ENCODE measurements around the gene MACC1. TPM values are rescaled to one million over a fixed set of nuclear protein-coding genes. Genes with fewer than 3 reads are reported as not detected.

Gene MACC1
- total RNA-seq: 1 to 10 TPM in 3 of 4 donors, under 1 TPM in 1; 0.21 to 2.4 (median 1.2) TPM

GRCh38 chr7:20217193-20217948 lies at the start of gene MACC1:
MACC1 (minus strand) TSS chr7:20217384; CDS start chr7:20161862, 55,522 bp downstream.
- Histone ChIP-seq H3K27ac (peak within 1 kb of the TSS in 2 of 4 donors; percentile 38 to 74), H3K36me3 (no peaks in the 10 kb centered on the region), H3K9me3 (no peaks in the 10 kb centered on the region), H3K4me1 (peaks cover 0 to 26% (median 17%) of the 10 kb centered on the region in 4 donors), H3K4me3 (peak within 1 kb of the TSS in 1 of 4 donors; percentile 16), H3K27me3 (no peaks in the 10 kb centered on the region)
- TF ChIP-seq, protein P1, sequence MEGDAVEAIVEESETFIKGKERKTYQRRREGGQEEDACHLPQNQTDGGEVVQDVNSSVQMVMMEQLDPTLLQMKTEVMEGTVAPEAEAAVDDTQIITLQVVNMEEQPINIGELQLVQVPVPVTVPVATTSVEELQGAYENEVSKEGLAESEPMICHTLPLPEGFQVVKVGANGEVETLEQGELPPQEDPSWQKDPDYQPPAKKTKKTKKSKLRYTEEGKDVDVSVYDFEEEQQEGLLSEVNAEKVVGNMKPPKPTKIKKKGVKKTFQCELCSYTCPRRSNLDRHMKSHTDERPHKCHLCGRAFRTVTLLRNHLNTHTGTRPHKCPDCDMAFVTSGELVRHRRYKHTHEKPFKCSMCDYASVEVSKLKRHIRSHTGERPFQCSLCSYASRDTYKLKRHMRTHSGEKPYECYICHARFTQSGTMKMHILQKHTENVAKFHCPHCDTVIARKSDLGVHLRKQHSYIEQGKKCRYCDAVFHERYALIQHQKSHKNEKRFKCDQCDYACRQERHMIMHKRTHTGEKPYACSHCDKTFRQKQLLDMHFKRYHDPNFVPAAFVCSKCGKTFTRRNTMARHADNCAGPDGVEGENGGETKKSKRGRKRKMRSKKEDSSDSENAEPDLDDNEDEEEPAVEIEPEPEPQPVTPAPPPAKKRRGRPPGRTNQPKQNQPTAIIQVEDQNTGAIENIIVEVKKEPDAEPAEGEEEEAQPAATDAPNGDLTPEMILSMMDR (IDR thresholded peaks at IDR 0.05): peak in 1 of 5 experiments; percentile 21
- TF ChIP-seq EP300 (IDR thresholded peaks at IDR 0.05): no peak
- no peak for DNase-seq (ENCODE audit: low spot score in 2 of 2)
- 47 to 59% methylated on average over 6 of the region's 6 CpGs for WGBS, 2 donors

GRCh38 chr7:20264623-20265022 lies 47.4 kb upstream of the MACC1 start:
- Histone ChIP-seq H3K27ac (no peak overlapping the region), H3K9me3 (no peaks in the 10 kb centered on the region), H3K27me3 (no peaks in the 10 kb centered on the region), H3K36me3 (no peaks in the 10 kb centered on the region), H3K4me3 (no peak overlapping the region), H3K4me1 (peaks cover 0 to 14% (median 0%) of the 10 kb centered on the region in 4 donors)
- 50 to 57% methylated on average over 2 of the region's 2 CpGs for WGBS, 2 donors
- TF ChIP-seq, protein P1 (IDR thresholded peaks at IDR 0.05): no peak
- TF ChIP-seq EP300 (IDR thresholded peaks at IDR 0.05): no peak
- TF ChIP-seq POLR2A (IDR thresholded peaks at IDR 0.05): no peak
- no peak for DNase-seq (ENCODE audit: low spot score in 2 of 2)

- Histone ChIP-seq H3K27ac (peak overlapping the region in 1 of 4 donors; percentile 34), H3K27me3 (no peaks in the 10 kb centered on the region), H3K9me3 (no peaks in the 10 kb centered on the region), H3K4me1 (peaks cover 0 to 14% (median 0%) of the 10 kb centered on the region in 4 donors), H3K4me3 (no peak overlapping the region), H3K36me3 (no peaks in the 10 kb centered on the region)
- no peak for DNase-seq (ENCODE audit: low spot score in 2 of 2)
- 67 to 73% methylated on average over 1 of the region's 1 CpG for WGBS, 2 donors
- TF ChIP-seq, protein P1 (IDR thresholded peaks at IDR 0.05): no peak
- TF ChIP-seq POLR2A (IDR thresholded peaks at IDR 0.05) (no peak), EP300 (IDR thresholded peaks at IDR 0.05) (no peak)
These were observed 43.0 kb upstream of the MACC1 start for GRCh38 chr7:20260223-20260622.

DNA sequence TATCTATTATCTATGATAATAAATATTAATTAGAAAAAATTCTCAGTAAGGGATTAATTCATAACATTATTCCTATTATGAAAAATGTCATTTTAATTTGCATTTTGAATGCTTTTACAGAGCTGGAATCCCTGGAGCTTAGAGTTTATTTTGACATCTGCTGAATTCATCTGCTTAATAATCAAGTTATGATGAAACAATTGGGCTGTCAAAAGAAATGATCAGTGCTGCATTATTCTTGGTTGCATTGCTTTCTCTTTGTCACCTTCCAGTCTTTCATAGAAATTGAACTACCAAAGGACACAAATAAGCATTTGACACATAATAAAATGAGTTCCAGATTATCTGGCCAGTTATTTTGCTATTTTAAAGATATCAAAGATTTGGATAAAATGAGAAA lies 40.0 kb upstream of the MACC1 start:
- H3K36me3 ChIP-seq: no peaks in the 10 kb centered on the region
- DNase-seq (ENCODE audit: low spot score in 2 of 2): no peak
- no peaks in the 10 kb centered on the region for H3K27me3 ChIP-seq
- H3K27ac ChIP-seq: no peak overlapping the region
- H3K4me3 ChIP-seq: no peak overlapping the region
- TF ChIP-seq EP300 (IDR thresholded peaks at IDR 0.05): no peak
- TF ChIP-seq, protein P1 (IDR thresholded peaks at IDR 0.05): no peak
- TF ChIP-seq POLR2A (IDR thresholded peaks at IDR 0.05): no peak
- no peaks in the 10 kb centered on the region for H3K9me3 ChIP-seq
- peaks cover 0 to 14% (median 0%) of the 10 kb centered on the region in 4 donors for H3K4me1 ChIP-seq

- Histone ChIP-seq H3K4me3 (no peak overlapping the region), H3K27me3 (no peaks in the 10 kb centered on the region), H3K27ac (peak overlapping the region in 2 of 4 donors; percentile 13 to 56), H3K4me1 (peaks cover 0 to 5% (median 0%) of the 10 kb centered on the region in 4 donors), H3K9me3 (no peaks in the 10 kb centered on the region), H3K36me3 (no peaks in the 10 kb centered on the region)
- no peak for TF ChIP-seq EP300 (IDR thresholded peaks at IDR 0.05)
- TF ChIP-seq POLR2A (IDR thresholded peaks at IDR 0.05): no peak
- TF ChIP-seq, protein P1 (IDR thresholded peaks at IDR 0.05): no peak
- no peak for DNase-seq (ENCODE audit: low spot score in 2 of 2)
- 38 to 50% methylated on average over 1 of the region's 1 CpG for WGBS, 2 donors
These were observed 32.7 kb upstream of the MACC1 start for GRCh38 chr7:20249920-20250319.

All from tibial nerve (tissue), 4 donors.